ENCODE data around the gene FAM219B. TPM values are rescaled to one million over a fixed set of nuclear protein-coding genes. Genes with fewer than 3 reads are reported as not detected.
"Not testable (repeated sequence)": the region's sequence is repeated elsewhere in the genome, so short reads cannot be mapped to it uniquely, and the experiment has no call there.

FAM219B gene
- total RNA-seq, 2 donors from 2014 or later, result 47.8 to 65.7 TPM

DNA sequence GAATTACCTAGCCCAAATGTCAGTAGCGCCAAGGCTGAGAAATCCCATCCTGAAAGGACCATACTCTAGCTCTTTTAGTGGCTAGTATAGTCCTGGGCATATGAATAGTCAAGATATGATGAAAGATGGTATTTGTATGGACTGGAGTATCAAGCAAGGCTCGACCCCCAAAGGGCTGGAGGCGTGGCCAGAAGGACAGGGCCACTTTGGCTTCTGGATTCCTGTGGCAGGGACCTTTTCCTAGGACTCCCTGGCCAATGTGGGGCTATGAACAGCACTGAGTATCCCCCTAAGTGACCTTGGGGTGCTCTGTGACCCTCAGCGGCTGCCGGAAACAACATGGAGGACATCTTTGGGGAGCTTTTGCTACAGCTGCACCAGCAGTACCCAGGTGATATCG, 10.8 kb downstream of the FAM219B start:
- no peak overlapping the region for H3K4me3 Mint-ChIP-seq
- peaks cover 24% of the 10 kb centered on the region for H3K4me1 Mint-ChIP-seq
- DNase-seq (no peak), ATAC-seq (no peak)
- no peaks in the 10 kb centered on the region for H3K27me3 Mint-ChIP-seq
- no peaks in the 10 kb centered on the region for H3K9me3 ChIP-seq (ENCODE audit: control insufficient read depth, low read length, poor library complexity, severe bottlenecking)
- peak overlapping the region; percentile 16 for H3K27ac Mint-ChIP-seq
- H3K36me3 Mint-ChIP-seq (ENCODE audit: low read depth), result no peaks in the 10 kb centered on the region

DNA sequence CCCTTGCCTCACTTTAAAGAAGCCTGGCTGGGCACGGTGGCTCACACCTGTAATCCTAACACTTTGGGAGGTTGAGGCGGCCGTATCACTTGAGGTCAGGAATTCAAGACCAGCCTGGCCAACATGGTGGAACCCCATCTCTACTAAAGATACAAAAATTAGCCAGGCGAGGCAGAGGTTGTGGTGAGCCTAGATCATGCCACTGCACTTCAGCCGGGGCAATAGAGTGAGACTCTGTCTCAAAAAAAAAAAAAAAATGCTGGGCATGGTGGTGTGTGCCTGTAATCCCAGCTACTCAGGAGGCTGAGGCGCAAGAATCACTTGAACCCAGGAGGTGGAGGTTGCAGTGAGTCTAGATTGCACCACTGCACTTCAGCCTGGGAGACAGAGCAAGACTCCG, 12.3 kb downstream of the FAM219B start:
- H3K4me1 Mint-ChIP-seq, result peaks cover 31% of the 10 kb centered on the region
- ATAC-seq; H3K9me3 ChIP-seq (ENCODE audit: control insufficient read depth, low read length, poor library complexity, severe bottlenecking); DNase-seq; H3K4me3 Mint-ChIP-seq; H3K27me3 Mint-ChIP-seq; H3K36me3 Mint-ChIP-seq (ENCODE audit: low read depth): not testable (repeated sequence)
- peak overlapping the region; percentile 92 for H3K27ac Mint-ChIP-seq

DNA sequence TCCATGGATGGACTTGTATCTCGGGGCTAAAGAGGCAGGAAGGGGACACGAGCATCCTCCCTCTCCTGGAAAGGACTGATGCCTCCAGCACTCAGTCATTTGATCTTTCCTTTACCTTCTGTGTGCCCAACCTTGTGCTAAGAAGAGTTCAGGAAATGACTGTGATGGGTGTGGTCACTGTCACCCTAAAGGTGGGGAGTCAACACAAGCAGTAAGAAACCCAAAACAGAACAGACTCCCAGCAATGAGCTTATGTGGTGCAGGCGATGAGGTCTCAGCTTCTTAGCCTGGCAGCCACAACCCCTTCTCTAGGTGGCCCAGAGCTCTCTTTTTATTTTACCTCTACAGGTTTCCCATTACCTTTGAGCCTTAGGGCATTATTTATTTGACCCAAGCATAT, 13.0 kb downstream of the FAM219B start:
- peak overlapping the region; percentile 88 for H3K4me3 Mint-ChIP-seq
- DNase-seq (no peak), ATAC-seq (peak; percentile 66)
- no peaks in the 10 kb centered on the region for H3K9me3 ChIP-seq (ENCODE audit: control insufficient read depth, low read length, poor library complexity, severe bottlenecking)
- H3K36me3 Mint-ChIP-seq (ENCODE audit: low read depth), result no peaks in the 10 kb centered on the region
- no peaks in the 10 kb centered on the region for H3K27me3 Mint-ChIP-seq
- peaks cover 37% of the 10 kb centered on the region for H3K4me1 Mint-ChIP-seq
- H3K27ac Mint-ChIP-seq, result peak overlapping the region; percentile 92

DNA sequence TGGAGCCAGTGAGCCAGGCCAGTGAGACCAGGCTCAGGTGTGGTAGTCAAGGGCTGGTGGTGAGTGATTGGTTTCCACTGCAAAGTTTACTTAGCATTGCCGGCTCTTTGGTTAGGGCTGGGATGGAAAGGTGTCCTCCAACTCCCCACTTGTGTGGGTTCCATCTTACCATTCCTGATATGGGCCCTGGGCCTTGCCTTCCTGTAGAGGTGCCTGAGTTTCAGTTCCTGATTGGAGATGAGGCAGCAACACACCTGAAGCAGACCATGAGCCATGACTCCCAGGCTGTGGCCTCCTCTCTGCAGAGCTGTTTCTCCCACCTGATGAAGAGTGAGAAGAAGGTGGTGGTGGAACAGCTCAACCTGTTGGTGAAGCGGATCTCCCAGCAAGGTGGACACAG, 13.7 kb downstream of the FAM219B start:
- Mint-ChIP-seq H3K36me3 (ENCODE audit: low read depth) (no peaks in the 10 kb centered on the region), H3K4me3 (peak overlapping the region; percentile 47), H3K4me1 (peaks cover 37% of the 10 kb centered on the region), H3K27me3 (no peaks in the 10 kb centered on the region), H3K27ac (peak overlapping the region; percentile 92)
- DNase-seq, result no peak
- no peaks in the 10 kb centered on the region for H3K9me3 ChIP-seq (ENCODE audit: control insufficient read depth, low read length, poor library complexity, severe bottlenecking)
- ATAC-seq, result no peak

DNA sequence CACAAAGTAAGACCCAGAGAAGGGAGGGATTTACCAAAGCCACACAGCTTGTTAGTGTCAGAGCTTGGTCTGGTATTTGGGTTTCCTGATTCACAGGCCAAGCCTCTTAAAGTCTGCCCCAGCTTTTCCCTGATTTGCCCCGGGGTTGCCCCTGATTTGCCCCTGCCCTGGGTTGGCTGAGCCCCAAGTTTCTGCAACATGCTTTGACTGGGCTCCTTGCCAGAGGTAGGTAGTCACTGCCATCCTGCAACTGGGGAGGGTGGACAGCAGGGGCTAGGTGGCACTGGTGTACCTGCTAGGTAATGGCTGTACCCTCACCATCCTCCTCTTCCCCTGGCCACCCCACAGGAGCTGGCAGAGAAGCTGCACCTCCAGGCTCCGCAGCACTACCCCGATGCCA, 14.3 kb downstream of the FAM219B start:
- Mint-ChIP-seq H3K27ac (peak overlapping the region; percentile 92), H3K4me3 (no peak overlapping the region), H3K27me3 (no peaks in the 10 kb centered on the region), H3K4me1 (peaks cover 37% of the 10 kb centered on the region), H3K36me3 (ENCODE audit: low read depth) (no peaks in the 10 kb centered on the region)
- DNase-seq (no peak), ATAC-seq (no peak)
- no peaks in the 10 kb centered on the region for H3K9me3 ChIP-seq (ENCODE audit: control insufficient read depth, low read length, poor library complexity, severe bottlenecking)

DNA sequence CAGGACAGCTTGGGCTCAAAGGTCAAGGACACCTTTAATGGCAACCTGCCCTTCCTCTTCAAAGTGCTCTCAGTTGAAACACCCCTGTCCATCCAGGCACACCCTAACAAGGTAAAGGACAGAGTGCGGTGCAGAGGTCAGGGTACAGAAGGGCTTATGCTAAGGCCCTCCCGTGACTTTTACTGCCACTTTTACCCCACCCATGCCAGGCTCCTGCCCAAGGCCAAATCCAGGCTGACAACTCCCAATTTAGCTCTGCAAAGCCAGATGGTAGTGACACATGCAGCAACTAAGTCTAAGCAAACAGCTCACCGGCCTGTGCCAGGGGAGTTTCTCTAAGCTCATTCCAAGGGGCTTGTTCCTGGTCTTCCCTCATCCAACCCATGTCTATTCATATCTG, 15.2 kb downstream of the FAM219B start:
- no peak for ATAC-seq
- Mint-ChIP-seq H3K4me3 (no peak overlapping the region), H3K27ac (peak overlapping the region; percentile 92), H3K27me3 (no peaks in the 10 kb centered on the region), H3K36me3 (ENCODE audit: low read depth) (no peaks in the 10 kb centered on the region), H3K4me1 (peaks cover 37% of the 10 kb centered on the region)
- no peak for DNase-seq
- H3K9me3 ChIP-seq (ENCODE audit: control insufficient read depth, low read length, poor library complexity, severe bottlenecking), result no peaks in the 10 kb centered on the region

DNA sequence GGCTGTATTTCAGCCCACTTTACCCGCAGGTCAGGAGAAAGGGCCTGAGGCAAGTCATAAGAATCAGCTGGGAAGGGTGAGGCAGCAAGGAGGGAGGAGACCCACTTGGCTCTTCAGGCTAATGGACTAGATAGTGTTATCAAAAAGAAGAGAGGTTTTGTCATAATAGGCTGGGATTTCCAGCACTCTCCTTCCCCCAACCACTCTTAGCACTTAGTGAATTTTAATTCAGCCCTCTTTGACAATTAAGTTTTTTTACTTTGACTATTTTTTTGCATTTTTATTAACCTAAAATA, 16.0 kb downstream of the FAM219B start:
- DNase-seq (no peak), ATAC-seq (no peak)
- H3K4me3 Mint-ChIP-seq, result peak overlapping the region; percentile 95
- peak overlapping the region; percentile 96 for H3K27ac Mint-ChIP-seq
- H3K9me3 ChIP-seq (ENCODE audit: control insufficient read depth, low read length, poor library complexity, severe bottlenecking), result no peaks in the 10 kb centered on the region
- peaks cover 37% of the 10 kb centered on the region for H3K4me1 Mint-ChIP-seq
- H3K27me3 Mint-ChIP-seq, result no peaks in the 10 kb centered on the region
- H3K36me3 Mint-ChIP-seq (ENCODE audit: low read depth), result no peaks in the 10 kb centered on the region

DNA sequence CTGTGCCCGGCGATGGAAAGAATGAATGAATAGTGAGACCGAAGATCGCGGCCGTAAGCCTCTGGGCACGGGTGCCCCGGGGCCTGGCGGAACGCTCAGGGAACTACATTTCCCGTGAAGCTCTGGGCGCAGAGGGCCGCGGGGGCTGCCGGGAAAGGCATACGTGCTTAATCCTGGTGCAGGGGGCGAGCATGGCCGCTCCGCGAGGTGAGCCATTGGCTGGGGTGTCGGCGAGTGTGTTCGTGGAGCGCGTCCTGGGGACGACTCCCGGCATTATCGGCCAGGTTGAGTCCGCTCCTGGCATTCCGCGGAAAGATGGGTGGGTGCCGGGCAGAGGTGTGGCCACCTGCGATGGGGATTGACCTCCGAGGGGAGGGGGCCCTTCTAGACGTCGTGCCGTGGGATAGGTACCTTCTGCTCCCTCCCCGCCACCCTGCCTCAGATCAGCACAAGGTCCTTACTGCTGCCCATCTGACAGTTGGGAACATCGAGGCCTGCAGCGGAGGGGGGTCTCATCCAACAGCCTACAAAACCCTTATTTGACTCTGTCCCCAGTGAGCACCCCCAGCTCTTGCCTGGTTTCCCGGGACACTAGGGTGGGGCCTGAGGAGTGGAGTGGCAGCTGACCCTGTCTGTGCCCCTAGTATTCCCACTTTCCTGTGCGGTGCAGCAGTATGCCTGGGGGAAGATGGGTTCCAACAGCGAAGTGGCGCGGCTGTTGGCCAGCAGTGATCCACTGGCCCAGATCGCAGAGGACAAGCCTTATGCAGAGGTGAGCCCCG, 16.6 kb downstream of the FAM219B start, which contains the start of gene MPI:
Gene MPI (plus strand): TSS at position 160 of the 782 bp plus-strand sequence. CDS start 32 bp downstream, at position 192.
- peak within 1 kb of the TSS; percentile 95 for H3K4me3 Mint-ChIP-seq
- no peaks in the 10 kb centered on the region for H3K9me3 ChIP-seq (ENCODE audit: control insufficient read depth, low read length, poor library complexity, severe bottlenecking)
- peak within 1 kb of the TSS; percentile 96 for H3K27ac Mint-ChIP-seq

DNA sequence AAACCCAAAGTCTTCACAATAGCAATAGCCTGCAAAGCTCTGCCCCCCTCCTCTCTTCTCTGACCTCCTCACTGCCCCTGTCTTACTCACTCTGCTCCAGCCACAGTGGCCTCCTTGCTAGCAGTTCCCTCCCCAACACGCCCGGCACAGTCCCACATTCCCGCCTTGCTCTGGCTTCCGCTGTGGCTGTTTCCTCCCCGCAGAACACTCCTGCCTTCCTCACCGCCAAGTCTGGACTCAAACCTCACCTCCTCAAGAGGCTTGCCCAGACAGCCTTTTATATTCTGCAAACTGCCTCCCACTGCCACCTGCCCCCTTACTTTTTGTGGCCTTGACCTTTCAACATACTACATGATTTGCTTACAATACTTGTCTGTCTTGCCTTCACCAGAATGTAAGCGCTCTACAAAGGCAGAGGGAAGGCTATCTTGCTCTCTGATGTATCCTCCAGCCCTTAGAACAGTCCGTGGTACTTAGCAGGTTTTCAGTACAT, 17.2 kb downstream of the FAM219B start:
- Mint-ChIP-seq H3K27ac (peak overlapping the region; percentile 96), H3K4me3 (peak overlapping the region; percentile 95), H3K27me3 (no peaks in the 10 kb centered on the region), H3K4me1 (peaks cover 37% of the 10 kb centered on the region), H3K36me3 (ENCODE audit: low read depth) (no peaks in the 10 kb centered on the region)
- no peaks in the 10 kb centered on the region for H3K9me3 ChIP-seq (ENCODE audit: control insufficient read depth, low read length, poor library complexity, severe bottlenecking)
- ATAC-seq (peak; percentile 22), DNase-seq (no peak)

More for the DNA sequence above, 16.6 kb downstream of the FAM219B start, which contains the start of gene MPI:
- Mint-ChIP-seq H3K4me1 (peaks cover 37% of the 10 kb centered on the region), H3K36me3 (ENCODE audit: low read depth) (no peaks in the 10 kb centered on the region), H3K27me3 (no peaks in the 10 kb centered on the region)
- DNase-seq (peak; percentile 72 to 78 (median 77)), ATAC-seq (peak; percentile 97)

DNA sequence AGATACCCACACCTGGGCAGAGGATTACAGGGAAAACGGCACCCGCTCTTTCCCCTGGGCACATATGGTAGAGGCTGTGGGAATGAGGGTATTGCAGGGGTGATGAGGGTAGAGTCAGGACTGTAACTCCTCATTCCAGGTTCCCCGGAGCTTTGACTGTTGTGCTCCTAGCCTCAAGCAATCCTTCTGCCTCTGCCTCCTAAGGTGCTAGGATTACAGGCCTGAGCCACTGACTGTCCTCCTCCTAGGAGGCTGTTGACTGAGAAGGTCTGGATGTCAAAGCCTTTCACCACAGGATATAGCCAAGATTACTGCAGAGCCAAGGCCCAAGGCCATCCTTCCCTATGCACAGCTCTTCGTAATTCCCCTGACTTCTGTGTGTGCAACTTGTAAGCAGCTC, 17.9 kb downstream of the FAM219B start:
- no peaks in the 10 kb centered on the region for H3K9me3 ChIP-seq (ENCODE audit: control insufficient read depth, low read length, poor library complexity, severe bottlenecking)
- H3K4me1 Mint-ChIP-seq, result peaks cover 39% of the 10 kb centered on the region
- no peak overlapping the region for H3K4me3 Mint-ChIP-seq
- ATAC-seq, result no peak
- H3K27ac Mint-ChIP-seq, result peak overlapping the region; percentile 96
- no peaks in the 10 kb centered on the region for H3K36me3 Mint-ChIP-seq (ENCODE audit: low read depth)
- no peaks in the 10 kb centered on the region for H3K27me3 Mint-ChIP-seq
- DNase-seq, result no peak

DNA sequence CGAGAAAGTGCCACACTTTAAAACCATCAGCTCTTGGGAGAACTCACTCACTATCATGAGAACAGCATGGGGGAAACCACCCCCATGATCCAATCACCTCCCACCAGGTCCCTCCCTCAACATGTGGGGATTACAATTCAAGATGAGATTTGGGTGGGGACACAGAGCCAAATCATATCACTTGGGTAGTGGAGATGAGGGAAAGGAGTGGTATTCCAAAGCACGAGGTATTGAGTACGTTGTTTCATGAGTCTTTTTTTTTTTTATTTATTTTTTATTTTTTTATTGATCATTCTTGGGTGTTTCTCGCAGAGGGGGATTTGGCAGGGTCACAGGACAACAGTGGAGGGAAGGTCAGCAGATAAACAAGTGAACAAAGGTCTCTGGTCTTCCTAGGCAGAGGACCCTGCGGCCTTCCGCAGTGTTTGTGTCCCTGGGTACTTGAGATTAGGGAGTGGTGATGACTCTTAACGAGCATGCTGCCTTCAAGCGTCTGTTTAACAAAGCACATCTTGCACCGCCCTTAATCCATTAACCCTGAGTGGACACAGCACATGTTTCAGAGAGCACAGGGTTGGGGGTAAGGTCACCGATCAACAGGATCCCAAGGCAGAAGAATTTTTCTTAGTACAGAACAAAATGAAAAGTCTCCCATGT, 19.0 kb downstream of the FAM219B start:
- H3K4me3 Mint-ChIP-seq; H3K36me3 Mint-ChIP-seq (ENCODE audit: low read depth); DNase-seq; H3K27ac Mint-ChIP-seq; H3K9me3 ChIP-seq (ENCODE audit: control insufficient read depth, low read length, poor library complexity, severe bottlenecking); H3K27me3 Mint-ChIP-seq; ATAC-seq: not testable (repeated sequence)
- H3K4me1 Mint-ChIP-seq, result peaks cover 33% of the 10 kb centered on the region

DNA sequence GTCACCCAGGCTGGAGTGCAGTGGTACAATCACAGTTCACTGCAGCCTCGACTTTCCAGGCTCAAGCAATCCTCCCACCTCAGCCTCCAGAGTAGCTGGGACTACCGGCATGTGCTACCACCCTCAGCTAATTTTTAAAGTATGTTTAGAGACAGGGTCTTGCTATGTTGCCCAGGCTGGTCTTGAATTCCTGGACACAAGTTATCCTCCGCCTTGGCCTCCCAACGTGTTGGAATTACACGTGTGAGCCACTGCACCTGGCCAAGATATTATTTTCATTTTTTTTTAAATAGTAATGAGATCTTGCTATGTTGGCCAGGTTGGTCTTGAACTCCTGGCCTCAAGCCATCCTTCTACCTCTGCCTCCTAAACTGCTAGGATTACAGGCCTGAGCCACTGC, 21.2 kb downstream of the FAM219B start:
- no peak overlapping the region for H3K27ac Mint-ChIP-seq
- no peaks in the 10 kb centered on the region for H3K27me3 Mint-ChIP-seq
- H3K4me1 Mint-ChIP-seq, result peaks cover 24% of the 10 kb centered on the region
- DNase-seq (no peak), ATAC-seq (no peak)
- H3K9me3 ChIP-seq (ENCODE audit: control insufficient read depth, low read length, poor library complexity, severe bottlenecking), result no peaks in the 10 kb centered on the region
- H3K4me3 Mint-ChIP-seq, result no peak overlapping the region
- no peaks in the 10 kb centered on the region for H3K36me3 Mint-ChIP-seq (ENCODE audit: low read depth)

DNA sequence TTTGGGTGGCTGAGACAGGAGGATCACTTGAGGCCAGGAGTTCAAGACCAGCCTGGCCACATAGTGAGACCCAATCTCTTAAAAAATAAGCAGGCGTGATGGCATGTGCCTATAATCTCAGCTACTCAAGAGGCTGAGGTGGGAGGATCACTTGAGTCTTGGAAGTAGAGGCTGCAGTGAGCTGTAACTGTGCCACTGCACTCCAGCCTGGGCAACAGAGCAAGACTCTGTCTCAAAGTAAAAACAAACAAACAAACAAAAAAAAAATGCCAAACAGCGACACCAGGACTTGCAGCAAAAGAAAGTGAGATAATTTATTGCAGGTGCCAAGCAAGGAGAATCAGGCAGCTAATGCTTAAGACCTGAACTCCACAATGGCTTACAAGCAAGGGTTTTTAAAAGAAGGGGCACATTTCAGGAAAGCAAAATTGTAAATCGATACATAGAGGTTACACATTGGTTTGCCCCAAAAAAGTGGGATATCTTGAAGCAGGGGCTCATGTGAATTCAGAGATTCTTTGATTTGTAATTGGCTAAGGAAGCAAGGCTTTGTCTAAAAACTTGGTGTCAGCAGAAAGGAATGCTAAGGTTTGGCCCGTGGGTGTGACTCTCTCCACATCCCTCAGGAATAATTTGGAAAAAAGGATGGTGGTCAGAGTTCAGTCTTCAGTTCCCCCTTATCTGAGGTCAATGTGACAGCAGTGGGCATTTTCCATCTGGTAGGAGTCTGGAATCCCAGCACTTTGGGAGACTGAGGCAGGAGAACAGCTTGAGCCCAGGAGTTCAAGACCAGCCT, 22.0 kb downstream of the FAM219B start:
- Mint-ChIP-seq H3K27ac (peak overlapping the region; percentile 29), H3K36me3 (ENCODE audit: low read depth) (no peaks in the 10 kb centered on the region), H3K27me3 (no peaks in the 10 kb centered on the region), H3K4me3 (no peak overlapping the region), H3K4me1 (peaks cover 17% of the 10 kb centered on the region)
- no peaks in the 10 kb centered on the region for H3K9me3 ChIP-seq (ENCODE audit: control insufficient read depth, low read length, poor library complexity, severe bottlenecking)
- ATAC-seq (no peak), DNase-seq (no peak)

Measured in T-helper 17 cell (primary cell).